OCI-LY7 (cell line): ENCODE measurements around the gene LPP. TPM values are rescaled to one million over a fixed set of nuclear protein-coding genes. Genes with fewer than 3 reads are reported as not detected.

ENCODE experiments used
- BruUV-seq: library from RNA; stranded (reverse); fragments of 400-500 nt; replicated peaks from 2 replicates; lab custom pipeline; 2021; lab: Mats Ljungman, UMichigan
- CTCF ChIA-PET: fragments of 300-600 bp; sonication (Branson Sonifier 250); formaldehyde crosslinking; loops from one replicate; lab custom pipeline; 2022; ENCODE audit warnings: antibody characterized with exemption; ENCODE audit not compliant: unreplicated experiment; lab: Charles Lee
- POLR2A ChIA-PET: fragments of 300-600 bp; sonication (Branson Sonifier 250); formaldehyde crosslinking; loops from one replicate; lab custom pipeline; 2022; ENCODE audit warnings: antibody characterized with exemption; lab: Charles Lee
- DNase-seq: peaks from one replicate; pipeline ENCODE4 v3.0.0-alpha.2; 2015; ENCODE audit warnings: low spot score
- H2AFZ ChIP-seq: fragments of 200-600 bp; sonication (generic), shearing (Covaris generic); 2 replicates; pipeline ENCODE4 v1.6.1; 2014; ENCODE audit warnings: mild to moderate bottlenecking, antibody characterized with exemption, low read length, moderate library complexity
- H3K27ac ChIP-seq: fragments of 200-600 bp; sonication (generic); 2 replicates; pipeline ENCODE4 v1.5.1; 2014; ENCODE audit warnings: mixed run types, low read depth, mild to moderate bottlenecking, moderate library complexity, low read length, inconsistent platforms; ENCODE audit not compliant: poor library complexity, severe bottlenecking
- H3K36me3 ChIP-seq: fragments of 200-600 bp; sonication (generic); 2 replicates; pipeline ENCODE4 v1.6.1; 2014; ENCODE audit warnings: mild to moderate bottlenecking, antibody characterized with exemption, low read length, moderate library complexity, mixed read lengths; ENCODE audit not compliant: insufficient read depth
- H3K4me1 ChIP-seq: fragments of 200-600 bp; sonication (generic); 2 replicates; pipeline ENCODE4 v1.5.1; 2014; ENCODE audit warnings: mild to moderate bottlenecking, low read length; ENCODE audit not compliant: insufficient read depth, poor library complexity, severe bottlenecking
- H3K4me2 ChIP-seq: fragments of 200-600 bp; sonication (generic); 2 replicates; pipeline ENCODE4 v1.6.1; 2014; ENCODE audit warnings: mild to moderate bottlenecking, low read length
- H3K4me3 ChIP-seq: fragments of 200-600 bp; sonication (generic); 2 replicates; pipeline ENCODE4 v1.5.1; 2014; ENCODE audit warnings: mild to moderate bottlenecking, low read depth, low read length; ENCODE audit not compliant: poor library complexity, severe bottlenecking
- H3K79me2 ChIP-seq: fragments of 200-600 bp; sonication (generic); 2 replicates; pipeline ENCODE4 v1.6.1; 2016; ENCODE audit warnings: low read depth, mild to moderate bottlenecking, low read length, moderate library complexity, mixed read lengths; ENCODE audit not compliant: insufficient read depth
- H3K9me2 ChIP-seq: fragments of 200-600 bp; sonication (generic); 2 replicates; pipeline ENCODE4 v1.6.1; 2016; ENCODE audit warnings: mild to moderate bottlenecking, low read length, mixed read lengths; ENCODE audit not compliant: insufficient read depth
- H3K9me3 ChIP-seq: fragments of 200-600 bp; sonication (generic); 2 replicates; pipeline ENCODE4 v1.6.1; 2014; ENCODE audit warnings: mild to moderate bottlenecking, mixed run types, low read length, mixed read lengths
- H4K20me1 ChIP-seq: fragments of 200-600 bp; sonication (generic); 2 replicates; pipeline ENCODE4 v1.6.1; 2014; ENCODE audit warnings: mild to moderate bottlenecking, antibody characterized with exemption, low read length, moderate library complexity, mixed read lengths; ENCODE audit not compliant: insufficient read depth
- CTCF ChIP-seq: fragments of 200-600 bp; sonication (generic); conservative IDR thresholded peaks from 2 replicates; pipeline ENCODE4 v1.5.1; 2014; ENCODE audit warnings: mild to moderate bottlenecking, antibody characterized with exemption, low read length, moderate library complexity, mixed read lengths
- EZH2phosphoT487 ChIP-seq: fragments of 200-600 bp; sonication (generic); IDR thresholded peaks from 2 replicates; pipeline ENCODE4 v1.6.1; 2018; ENCODE audit warnings: low read depth, borderline replicate concordance, mild to moderate bottlenecking, mixed run types, antibody characterized with exemption, low read length, moderate library complexity, mixed read lengths
- intact Hi-C: fragments of 100-400 bp; cut with micrococcal nuclease; formaldehyde crosslinking; loops from one replicate; pipeline ENCODE4 v1.10.0; 2022; ENCODE audit not compliant: unreplicated experiment
- total RNA-seq, 2 experiments: library from RNA; depleted of rRNA in 1 of 2; stranded (reverse); fragments of >200 nt in 1 of 2; shearing (Covaris generic) in 1 of 2; gene quantifications; 2 replicates each; pipeline ENCODE4 v1.2.3, GENCODE V29; 2014 to 2022

Gene LPP
- total RNA-seq, 2 experiments from 2014 or later = 10.9 to 119 TPM

GRCh38 chr3:188578576-188579363, 424.8 kb downstream of the LPP start:
- H3K4me1 ChIP-seq = peaks cover 64% of the 10 kb centered on the region
- no peaks in the 10 kb centered on the region for H3K36me3 ChIP-seq
- no peaks in the 10 kb centered on the region for H3K9me2 ChIP-seq
- TF ChIP-seq EZH2phosphoT487 (no peak), CTCF (no peak)
- no peak overlapping the region for H3K27ac ChIP-seq
- peak overlapping the region; percentile 39 for H3K4me2 ChIP-seq
- CTCF ChIA-PET = no interaction called here
- intact Hi-C loops = no loop called here
- BruUV-seq = no TSS peak
- no peaks in the 10 kb centered on the region for H3K9me3 ChIP-seq
- no peak overlapping the region for H3K4me3 ChIP-seq
- no peak overlapping the region for H2AFZ ChIP-seq
- H4K20me1 ChIP-seq = no peaks in the 10 kb centered on the region
- peak; percentile 30 for DNase-seq
- POLR2A ChIA-PET = interaction anchor here (0.7 to 1.8 kb wide), 2 partner anchors 8 to 354 kb away, joined by 3 to 4 read pairs; no protein-coding TSS in a partner anchor
- H3K79me2 ChIP-seq = no peaks in the 10 kb centered on the region

- Histone ChIP-seq H3K27ac (peak overlapping the region; percentile 84), H3K9me2 (no peaks in the 10 kb centered on the region), H2AFZ (no peak overlapping the region), H3K79me2 (no peaks in the 10 kb centered on the region), H3K9me3 (no peaks in the 10 kb centered on the region), H3K36me3 (no peaks in the 10 kb centered on the region), H3K4me1 (peaks cover 69% of the 10 kb centered on the region), H4K20me1 (no peaks in the 10 kb centered on the region), H3K4me3 (peak overlapping the region; percentile 54), H3K4me2 (peak overlapping the region; percentile 73)
- no peak for DNase-seq
- BruUV-seq = no TSS peak
- TF ChIP-seq EZH2phosphoT487 = no peak
- no peak for TF ChIP-seq CTCF
- ChIA-PET CTCF (no interaction called here), POLR2A (interaction anchor here (0.6 to 1.8 kb wide), 2 partner anchors 9 to 394 kb away, joined by 3 to 4 read pairs; no protein-coding TSS in a partner anchor)
- intact Hi-C loops = loop anchor here (5.0 kb wide), 4 partner anchors 172 to 838 kb away; no protein-coding TSS in a partner anchor
These were observed 426.3 kb downstream of the LPP start for GRCh38 chr3:188580223-188580622.

DNA sequence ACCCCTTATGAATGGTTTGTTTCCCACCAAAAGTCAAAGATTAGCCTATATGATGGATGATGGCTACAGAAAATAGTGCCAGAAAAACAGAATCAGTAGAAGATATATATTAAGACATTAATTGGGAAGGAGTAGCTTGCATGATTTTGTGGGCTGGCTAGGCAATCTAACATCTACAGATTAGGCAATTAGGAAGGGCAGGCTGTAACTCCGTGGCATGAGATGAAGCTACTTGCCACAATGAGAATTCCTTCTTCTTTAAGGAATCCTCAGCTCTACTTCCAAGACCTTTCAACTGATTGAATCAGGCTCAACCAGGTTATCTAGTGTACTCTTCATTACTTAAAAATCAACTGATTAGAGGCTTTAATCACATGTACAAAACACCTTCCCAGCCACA, 426.7 kb downstream of the LPP start:
- CTCF ChIA-PET = no interaction called here
- peak overlapping the region; percentile 54 for H3K4me3 ChIP-seq
- BruUV-seq = no TSS peak
- H2AFZ ChIP-seq = no peak overlapping the region
- H3K36me3 ChIP-seq = no peaks in the 10 kb centered on the region
- TF ChIP-seq CTCF = no peak
- TF ChIP-seq EZH2phosphoT487 = no peak
- H3K4me2 ChIP-seq = peak overlapping the region; percentile 73
- POLR2A ChIA-PET = interaction anchor here (0.6 to 1.8 kb wide), 3 partner anchors 10 to 394 kb away, joined by 3 to 4 read pairs (median 3); no protein-coding TSS in a partner anchor
- no peaks in the 10 kb centered on the region for H3K9me2 ChIP-seq
- DNase-seq = no peak
- H4K20me1 ChIP-seq = no peaks in the 10 kb centered on the region
- intact Hi-C loops = loop anchor here (5.0 kb wide), 4 partner anchors 172 to 838 kb away; no protein-coding TSS in a partner anchor
- no peaks in the 10 kb centered on the region for H3K9me3 ChIP-seq
- H3K27ac ChIP-seq = peak overlapping the region; percentile 84
- H3K4me1 ChIP-seq = peaks cover 73% of the 10 kb centered on the region
- H3K79me2 ChIP-seq = no peaks in the 10 kb centered on the region
